GM18951 (cell line): Measurements from ENCODE around the gene NTRK3.

ENCODE experiments used
- POLR2A ChIP-seq: IDR thresholded peaks from 4 replicates; pipeline ENCODE4 v1.6.1; 2011; ENCODE audit warnings: mild to moderate bottlenecking; ENCODE audit not compliant: insufficient read length, insufficient read depth; ENCODE audit errors: extremely low read depth
- in situ Hi-C: fragments of 300-500 bp; cut with MboI; formaldehyde crosslinking; loops from one replicate; pipeline ENCODE4 v1.12.0; 2022; ENCODE audit warnings: low sequenced_read_pairs, mixed read lengths, inconsistent platforms; ENCODE audit not compliant: unreplicated experiment

Gene NTRK3

DNA sequence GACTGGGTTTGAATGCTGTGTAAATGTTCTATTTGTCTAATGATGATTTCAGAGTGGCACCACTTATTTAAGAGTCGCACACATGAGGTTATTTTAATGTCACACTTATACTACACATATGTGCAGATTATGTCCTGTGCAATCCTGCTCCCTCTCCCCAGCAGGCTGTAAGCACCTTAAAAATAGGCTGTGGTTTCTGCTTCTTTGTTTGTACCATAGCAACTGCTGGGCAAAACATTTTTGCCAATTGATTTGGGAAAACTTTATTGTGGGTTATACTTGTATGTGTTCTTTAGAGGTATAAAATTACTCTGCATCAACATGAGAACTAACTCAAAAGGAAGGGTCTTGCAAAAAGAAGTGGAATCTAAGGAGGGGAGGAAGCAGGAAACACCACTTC, 318.5 kb downstream of the NTRK3 start:
- TF ChIP-seq POLR2A = no peak
- in situ Hi-C loops = no loop called here

DNA sequence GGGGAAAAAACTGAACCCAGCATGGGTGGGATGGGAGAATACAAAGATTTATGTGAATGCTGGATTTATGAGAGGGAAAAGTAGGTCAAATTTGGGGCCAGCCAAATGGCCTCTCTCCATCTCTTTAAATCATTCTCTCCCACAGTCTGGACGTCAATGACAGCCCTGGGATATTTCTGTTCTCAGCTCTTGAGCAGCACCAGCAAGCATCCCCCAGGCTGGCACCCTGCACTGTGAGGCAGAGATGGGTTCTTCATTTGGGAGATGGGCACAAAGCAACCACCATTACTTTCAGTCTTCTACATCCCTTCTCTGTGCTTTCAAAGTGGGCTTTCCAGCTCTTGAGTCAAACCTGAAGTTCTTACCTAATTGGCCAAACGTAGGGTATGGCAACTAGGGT, 321.0 kb downstream of the NTRK3 start:
- in situ Hi-C loops = no loop called here
- TF ChIP-seq POLR2A = no peak

DNA sequence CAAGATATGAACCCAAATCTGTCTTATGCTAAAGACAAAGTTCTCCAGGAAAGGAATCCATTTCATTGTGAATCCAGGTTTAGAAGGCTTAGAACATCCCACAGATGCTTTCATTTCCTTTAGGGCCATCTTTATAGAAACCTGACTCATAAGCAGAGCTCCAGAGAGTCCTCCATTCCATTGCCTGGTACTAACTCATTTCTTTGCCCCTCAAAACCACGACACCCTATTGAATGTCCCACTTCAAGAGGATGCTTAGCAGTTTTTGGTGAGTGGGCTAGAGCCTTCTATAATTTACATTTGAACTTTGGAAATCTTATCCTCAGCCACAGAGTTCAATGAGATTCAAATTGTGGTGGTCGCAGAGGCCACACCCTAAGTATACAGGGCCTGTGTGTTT, 325.0 kb downstream of the NTRK3 start:
- in situ Hi-C loops = no loop called here
- no peak for TF ChIP-seq POLR2A

GRCh38 chr15:87930457-87930856, 326.1 kb downstream of the NTRK3 start:
- in situ Hi-C loops = no loop called here
- TF ChIP-seq POLR2A = no peak

DNA sequence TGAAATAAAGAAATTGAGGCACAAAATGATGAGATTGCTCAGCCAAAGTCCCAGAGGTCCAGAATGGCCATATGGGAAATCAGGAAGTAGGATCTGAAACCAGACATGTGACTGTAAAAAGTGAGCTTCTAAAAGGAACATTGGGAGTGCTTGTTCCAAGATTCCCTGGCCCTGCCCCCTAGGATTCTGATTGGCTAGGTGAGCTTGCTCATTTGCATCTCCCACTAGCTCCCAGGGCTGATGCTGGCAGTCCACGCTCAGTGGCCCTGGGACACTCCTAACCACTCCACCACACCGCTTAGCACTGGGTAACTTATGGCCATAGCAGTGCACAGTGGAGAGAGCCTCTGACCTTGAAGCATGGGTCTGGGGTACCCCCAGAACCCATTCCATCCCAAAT, 326.7 kb downstream of the NTRK3 start:
- TF ChIP-seq POLR2A = no peak
- in situ Hi-C loops = no loop called here

- in situ Hi-C loops = no loop called here
- no peak for TF ChIP-seq POLR2A
Observed at GRCh38 chr15:87924433-87924832, 332.1 kb downstream of the NTRK3 start.

GRCh38 chr15:87919064-87919463, 337.5 kb downstream of the NTRK3 start:
- in situ Hi-C loops = no loop called here
- TF ChIP-seq POLR2A = no peak

GRCh38 chr15:87917480-87917879, 339.1 kb downstream of the NTRK3 start:
- in situ Hi-C loops = no loop called here
- no peak for TF ChIP-seq POLR2A

DNA sequence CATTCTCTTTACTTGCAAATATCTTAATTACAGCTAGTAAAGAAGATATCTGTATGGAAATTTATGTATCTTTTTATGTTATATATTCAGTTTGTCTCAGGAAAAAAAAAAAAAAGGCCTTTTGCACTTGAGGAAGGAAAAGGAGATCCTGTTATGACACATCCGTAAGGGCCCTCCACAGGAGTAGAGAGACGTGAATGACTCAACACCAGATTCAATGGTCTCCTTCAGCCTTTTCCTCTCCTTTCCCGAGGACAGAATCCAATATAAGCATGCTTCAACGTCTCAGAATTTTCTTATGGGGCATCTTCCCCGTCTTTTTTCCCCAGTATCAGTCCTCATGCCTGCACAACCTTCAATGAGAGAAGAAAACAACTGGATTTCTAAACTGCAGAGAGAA, 340.3 kb downstream of the NTRK3 start:
- in situ Hi-C loops = no loop called here
- TF ChIP-seq POLR2A = no peak

DNA sequence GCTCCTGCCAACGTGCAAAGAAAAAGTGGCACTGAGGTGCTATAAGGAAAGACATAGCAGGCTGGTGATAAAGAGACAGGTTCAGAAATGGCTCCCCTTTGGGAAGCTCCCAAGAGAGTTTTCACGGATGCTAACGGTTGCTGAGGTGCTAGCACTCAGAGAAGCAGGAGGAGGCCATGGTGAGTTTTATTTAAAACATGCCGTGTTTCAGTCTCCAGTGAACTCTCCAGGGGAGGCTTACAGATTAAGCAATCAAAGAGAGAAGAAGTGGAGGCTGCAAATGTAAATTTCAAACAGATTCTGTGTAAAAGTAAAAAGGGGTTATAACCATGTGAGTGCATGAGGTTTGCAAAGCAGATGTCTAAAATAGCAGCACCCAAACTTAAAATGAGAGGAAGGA, 346.2 kb downstream of the NTRK3 start:
- TF ChIP-seq POLR2A = no peak
- in situ Hi-C loops = no loop called here

GRCh38 chr15:87907676-87908446, 348.7 kb downstream of the NTRK3 start:
- TF ChIP-seq POLR2A = no peak
- in situ Hi-C loops = no loop called here

GRCh38 chr15:87906444-87906843, 350.1 kb downstream of the NTRK3 start:
- TF ChIP-seq POLR2A = no peak
- in situ Hi-C loops = no loop called here

GRCh38 chr15:87902772-87903426, 353.6 kb downstream of the NTRK3 start:
- in situ Hi-C loops = no loop called here
- no peak for TF ChIP-seq POLR2A
